ENCODE measurements around the gene NDRG3. TPM values are rescaled to one million over a fixed set of nuclear protein-coding genes. Genes with fewer than 3 reads are reported as not detected.

The NDRG3 gene
- total and polyA plus RNA-seq, 10 of the 15 experiments (the other 5 are each of a cell fraction or from before 2014, with no cell fraction given), result 11.2 to 29.7 (median 14.9) TPM

DNA sequence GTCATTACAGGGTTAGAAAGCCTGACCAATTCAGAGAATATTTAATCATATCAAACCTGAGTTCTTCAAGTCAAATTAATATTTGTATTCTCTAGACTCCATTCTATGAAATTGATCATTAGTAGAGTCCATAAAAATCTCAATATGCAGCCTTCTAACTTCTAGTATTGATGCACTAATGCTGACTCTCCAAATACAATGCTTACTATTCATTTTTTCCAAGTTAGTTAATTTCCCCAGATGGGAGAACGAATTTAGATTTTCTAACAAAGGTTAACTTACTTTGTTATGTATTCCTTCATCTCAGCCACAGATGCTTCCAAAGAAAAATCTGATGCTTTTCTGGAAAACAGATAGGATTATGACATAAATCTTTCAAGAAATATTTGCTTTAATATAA is 12.4 kb upstream of the NDRG3 start:
- H3K4me3 ChIP-seq, result no peak overlapping the region
- in situ Hi-C loops (cut with MboI), result no loop called here

DNA sequence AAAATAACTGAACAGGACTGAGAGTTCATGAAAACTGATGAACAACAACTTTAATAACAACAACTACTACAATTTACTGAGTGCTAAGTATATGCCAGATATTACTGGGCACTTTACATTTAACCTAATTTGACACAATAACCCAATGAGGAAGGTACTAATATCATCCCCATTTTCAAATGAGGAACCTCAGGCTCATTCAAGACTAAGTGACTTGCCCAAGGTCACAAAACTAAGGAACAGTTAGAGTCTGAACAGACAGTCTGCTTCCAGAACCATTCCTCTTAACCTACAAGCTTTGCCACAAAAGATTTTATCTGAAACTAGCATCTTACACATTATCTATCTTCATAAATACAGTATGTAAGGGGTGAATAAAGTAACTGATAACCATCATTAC is 10.6 kb upstream of the NDRG3 start:
- Histone ChIP-seq H3K36me3 (ENCODE audit: control insufficient read depth in 2 of 2, insufficient read depth in 2 of 2, low read length in 1 of 2) (peaks cover 2 to 6% of the 10 kb centered on the region in 2 experiments; a peak in 2 of 4 replicates), H3K79me2 (ENCODE audit: control insufficient read depth, insufficient read depth, low read length) (no peaks in the 10 kb centered on the region), H4K20me1 (ENCODE audit: control insufficient read depth, insufficient read depth) (no peaks in the 10 kb centered on the region), H3K9ac (ENCODE audit: control insufficient read depth, insufficient read depth, low read length) (no peak overlapping the region), H3K9me3 (replicated peaks; ENCODE audit: control insufficient read depth, insufficient read depth, low read length) (no peaks in the 10 kb centered on the region), H2AFZ (ENCODE audit: control insufficient read depth, low read depth, low read length) (no peak overlapping the region), H3K27me3 (replicated peaks in 1 of 2; ENCODE audit: control insufficient read depth in 2 of 2, insufficient read depth in 2 of 2, low read length in 1 of 2) (no peaks in the 10 kb centered on the region), H3K27ac (ENCODE audit: control insufficient read depth, insufficient read depth) (no peak overlapping the region), H3K4me2 (ENCODE audit: control insufficient read depth, insufficient read depth) (no peak overlapping the region), H3K4me1 (ENCODE audit: control insufficient read depth, insufficient read depth, low read length) (peaks cover 13% of the 10 kb centered on the region), H3K4me3 (no peak overlapping the region)
- no peak for TF ChIP-seq FOXM1 (IDR thresholded peaks at IDR 0.05; ENCODE audit: low read depth, low read length)
- no peak for TF ChIP-seq MYB (IDR thresholded peaks at IDR 0.05; ENCODE audit: borderline replicate concordance, low read depth, low read length)
- no peak for TF ChIP-seq BACH1 (IDR thresholded peaks at IDR 0.05; ENCODE audit: borderline replicate concordance)
- no peak for TF ChIP-seq NR2F1 (conservative IDR thresholded peaks at IDR 0.05)
- TF ChIP-seq NR2C2 (IDR thresholded peaks at IDR 0.05; ENCODE audit: borderline replicate concordance, control insufficient read depth, insufficient read length, low read depth), result no peak
- no peak for TF ChIP-seq KDM1A (IDR thresholded peaks at IDR 0.05; ENCODE audit: borderline replicate concordance)
- TF ChIP-seq KAT2A (conservative IDR thresholded peaks at IDR 0.05; ENCODE audit: control insufficient read depth, low read depth, low read length), result no peak
- RAD21 ChIA-PET (ENCODE audit: unreplicated experiment), result interaction anchor here (1.4 to 3.3 kb wide), 4 partner anchors 11 to 130 kb away, joined by 8 to 12 read pairs (median 8); partner anchors contain the start of genes DSN1 and NDRG3
- in situ Hi-C loops (cut with MboI), result no loop called here
- intact Hi-C loops (cut with micrococcal nuclease; ENCODE audit: unreplicated experiment), result loop anchor here (10.0 kb wide), 1 partner anchor 292 kb away; no protein-coding TSS in a partner anchor
- FAIRE-seq (no peak), DNase-seq (ENCODE audit: low read depth, low spot score) (no peak), ATAC-seq (no peak)
- SMC1A ChIA-PET (ENCODE audit: uncharacterized antibody, unreplicated experiment), result interaction anchor here (1.0 to 5.0 kb wide), 8 partner anchors 10 to 144 kb away, joined by 3 to 26 read pairs (median 6); partner anchors contain the start of gene NDRG3
- POLR2A ChIA-PET, result interaction anchor here (0.6 to 1.1 kb wide), 3 partner anchors 9 to 80 kb away, joined by 3 to 5 read pairs (median 3); partner anchors contain the start of gene NDRG3
- CTCF ChIA-PET, result interaction anchor here (0.9 to 6.0 kb wide), 12 partner anchors 12 to 521 kb away, joined by 3 to 67 read pairs (median 10); partner anchors contain the start of genes AAR2, DSN1, NDRG3 and RAB5IF
- no TSS peak for BruUV-seq (replicated peaks)

More for the DNA sequence above, 12.4 kb upstream of the NDRG3 start:
- H3K27me3 ChIP-seq (replicated peaks in 1 of 2; ENCODE audit: control insufficient read depth in 2 of 2, insufficient read depth in 2 of 2, low read length in 1 of 2), result no peaks in the 10 kb centered on the region
- SMC1A ChIA-PET (ENCODE audit: uncharacterized antibody, unreplicated experiment), result interaction anchor here (0.8 to 5.0 kb wide), 6 partner anchors 12 to 128 kb away, joined by 3 to 26 read pairs (median 4); no protein-coding TSS in a partner anchor
- no peak overlapping the region for H3K9ac ChIP-seq (ENCODE audit: control insufficient read depth, insufficient read depth, low read length)
- H3K9me3 ChIP-seq (replicated peaks; ENCODE audit: control insufficient read depth, insufficient read depth, low read length), result no peaks in the 10 kb centered on the region
- BruUV-seq (replicated peaks), result no TSS peak
- peak overlapping the region; percentile 75 for H3K27ac ChIP-seq (ENCODE audit: control insufficient read depth, insufficient read depth)
- RAD21 ChIA-PET (ENCODE audit: unreplicated experiment), result interaction anchor here (1.2 to 2.2 kb wide), 4 partner anchors 12 to 128 kb away, joined by 3 to 9 read pairs (median 6); partner anchors contain the start of gene NDRG3
- no peak for FAIRE-seq
- POLR2A ChIA-PET, result interaction anchor here (0.9 to 1.4 kb wide), 3 partner anchors 8 to 16 kb away, joined by 4 to 5 read pairs (median 4); partner anchors contain the start of gene DSN1
- peaks cover 2 to 4% of the 10 kb centered on the region in 2 experiments; a peak in 2 of 4 replicates for H3K36me3 ChIP-seq (ENCODE audit: control insufficient read depth in 2 of 2, insufficient read depth in 2 of 2, low read length in 1 of 2)
- peaks cover 13% of the 10 kb centered on the region for H3K4me1 ChIP-seq (ENCODE audit: control insufficient read depth, insufficient read depth, low read length)
- H3K79me2 ChIP-seq (ENCODE audit: control insufficient read depth, insufficient read depth, low read length), result no peaks in the 10 kb centered on the region
- WGBS (ENCODE audit: insufficient coverage, insufficient replicate concordance, low lambda C conversion rate, missing lambda C conversion rate), result 95% methylated on average over 1 of the region's 1 CpG
- TF ChIP-seq RAD21 (IDR thresholded peaks at IDR 0.05; ENCODE audit: insufficient read depth, low read depth, low read length) (no peak), FOXK2 (IDR thresholded peaks at IDR 0.05) (no peak)
- no peak overlapping the region for H3K4me2 ChIP-seq (ENCODE audit: control insufficient read depth, insufficient read depth)
- no peak for ATAC-seq
- CTCF ChIA-PET, result interaction anchor here (0.8 to 6.0 kb wide), 16 partner anchors 8 to 153 kb away, joined by 3 to 67 read pairs (median 6); partner anchors contain the start of genes DSN1, NDRG3 and RAB5IF
- no peaks in the 10 kb centered on the region for H4K20me1 ChIP-seq (ENCODE audit: control insufficient read depth, insufficient read depth)
- DNase-seq (ENCODE audit: low read depth, low spot score), result no peak
- intact Hi-C loops (cut with micrococcal nuclease; ENCODE audit: unreplicated experiment), result loop anchor here (10.0 kb wide), 1 partner anchor 293 kb away; no protein-coding TSS in a partner anchor
- H2AFZ ChIP-seq (ENCODE audit: control insufficient read depth, low read depth, low read length), result no peak overlapping the region
